BLaER1 treated with 17β-estradiol and CSF1 and Interleukin-3, amounts not matched to agents 10 nM and 100 nM (cell line): Measurements from ENCODE around the gene YBX3.
"Not testable (repeated sequence)": the region's sequence is repeated elsewhere in the genome, so short reads cannot be mapped to it uniquely, and the experiment has no call there.

ENCODE experiments used
- H3K27ac ChIP-seq, 11 experiments: shearing (Covaris generic); formaldehyde crosslinking; 2 replicates each; pipeline ENCODE4 v1.8.1; 2022
- H3K27me3 ChIP-seq, 11 experiments: shearing (Covaris generic); formaldehyde crosslinking; 2 replicates each; pipeline ENCODE4 v1.8.1; 2022
- H3K36me3 ChIP-seq, 11 experiments: shearing (Covaris generic); formaldehyde crosslinking; 2 replicates each; pipeline ENCODE4 v1.8.1; 2022
- H3K4me1 ChIP-seq, 10 experiments: shearing (Covaris generic); formaldehyde crosslinking; 2 replicates each; pipeline ENCODE4 v1.8.1; 2022
- H3K4me2 ChIP-seq, 11 experiments: shearing (Covaris generic); formaldehyde crosslinking; 2 replicates each; pipeline ENCODE4 v1.8.1; 2022
- H3K4me3 ChIP-seq, 10 experiments: shearing (Covaris generic); formaldehyde crosslinking; 2 replicates each; pipeline ENCODE4 v1.8.1; 2022
- H3K9ac ChIP-seq, 11 experiments: shearing (Covaris generic); formaldehyde crosslinking; 2 replicates each; pipeline ENCODE4 v1.8.1; 2022
- H3K9me3 ChIP-seq, 11 experiments: shearing (Covaris generic); formaldehyde crosslinking; replicated peaks in 1 of 11; 2 replicates each; pipeline ENCODE4 v1.8.1; 2022
- H4K20me1 ChIP-seq, 11 experiments: shearing (Covaris generic); formaldehyde crosslinking; 2 replicates each; pipeline ENCODE4 v1.8.1; 2022
- Cebpa-rat ChIP-seq, 11 experiments: shearing (Covaris generic); IDR thresholded peaks; 2 replicates each; pipeline ENCODE4 v1.8.1; 2022

Gene YBX3

GRCh38 chr12:10722905-10723746 is at the start of gene YBX3:
Gene YBX3, minus strand, starts transcription at chr12:10723323. Its CDS starts 212 bp downstream, at chr12:10723111.
- peak within 1 kb of the TSS; percentile 84 to 96 (median 92) for H3K4me2 ChIP-seq
- H3K36me3 ChIP-seq, result peaks cover 0 to 17% (median 9%) of the 10 kb centered on the region in 11 experiments; a peak in 16 of 22 replicates
- H3K9ac ChIP-seq, result peak within 1 kb of the TSS; percentile 92 to 100 (median 95)
- peak within 1 kb of the TSS; percentile 79 to 97 (median 88) for H3K4me3 ChIP-seq
- H3K4me1 ChIP-seq, result peaks cover 33 to 49% (median 40%) of the 10 kb centered on the region in 10 experiments
- no peaks in the 10 kb centered on the region for H3K9me3 ChIP-seq
- peaks cover 27 to 44% (median 40%) of the 10 kb centered on the region in 11 experiments for H4K20me1 ChIP-seq
- no peak for TF ChIP-seq Cebpa-rat (IDR thresholded peaks at IDR 0.05)
- no peaks in the 10 kb centered on the region for H3K27me3 ChIP-seq
- peak within 1 kb of the TSS; percentile 90 to 99 (median 93) for H3K27ac ChIP-seq

- Histone ChIP-seq H3K4me3 (no peak overlapping the region), H3K9ac (no peak overlapping the region), H3K27ac (no peak overlapping the region), H3K4me2 (no peak overlapping the region), H3K9me3 (no peaks in the 10 kb centered on the region), H4K20me1 (no peaks in the 10 kb centered on the region), H3K27me3 (no peaks in the 10 kb centered on the region), H3K4me1 (no peaks in the 10 kb centered on the region), H3K36me3 (no peaks in the 10 kb centered on the region)
- no peak for TF ChIP-seq Cebpa-rat (IDR thresholded peaks at IDR 0.05)
Measured at GRCh38 chr12:10771132-10771733, 48.1 kb upstream of the YBX3 start.

GRCh38 chr12:10759657-10760056 is 36.5 kb upstream of the YBX3 start:
- Histone ChIP-seq H3K4me1 (no peaks in the 10 kb centered on the region), H3K4me2 (no peak overlapping the region), H3K36me3 (peaks cover 0 to 2% (median 0%) of the 10 kb centered on the region in 11 experiments; a peak in 1 of 22 replicates), H3K9ac (no peak overlapping the region), H3K4me3 (no peak overlapping the region), H3K9me3 (peaks cover 23 to 26% (median 23%) of the 10 kb centered on the region in 11 experiments), H4K20me1 (no peaks in the 10 kb centered on the region), H3K27me3 (no peaks in the 10 kb centered on the region), H3K27ac (no peak overlapping the region)
- no peak for TF ChIP-seq Cebpa-rat (IDR thresholded peaks at IDR 0.05)

GRCh38 chr12:10756194-10756593 is 33.1 kb upstream of the YBX3 start:
- Histone ChIP-seq H3K27me3 (no peaks in the 10 kb centered on the region), H3K36me3 (peaks cover 0 to 2% (median 0%) of the 10 kb centered on the region in 11 experiments; a peak in 1 of 22 replicates), H3K9me3 (peaks cover 26 to 29% (median 28%) of the 10 kb centered on the region in 11 experiments), H4K20me1 (no peaks in the 10 kb centered on the region), H3K4me2 (no peak overlapping the region), H3K9ac (no peak overlapping the region), H3K4me3 (no peak overlapping the region), H3K27ac (no peak overlapping the region), H3K4me1 (peaks cover 0 to 5% (median 0%) of the 10 kb centered on the region in 10 experiments; a peak in 7 of 20 replicates)
- no peak for TF ChIP-seq Cebpa-rat (IDR thresholded peaks at IDR 0.05)

GRCh38 chr12:10753059-10753458 is 29.9 kb upstream of the YBX3 start:
- no peak for TF ChIP-seq Cebpa-rat (IDR thresholded peaks at IDR 0.05)
- H3K27ac ChIP-seq, result no peak overlapping the region

GRCh38 chr12:10750385-10750727 is 27.2 kb upstream of the YBX3 start:
- peaks cover 8 to 13% (median 10%) of the 10 kb centered on the region in 11 experiments for H3K9me3 ChIP-seq
- H3K27me3 ChIP-seq, result no peaks in the 10 kb centered on the region
- no peak for TF ChIP-seq Cebpa-rat (IDR thresholded peaks at IDR 0.05)
- 0 out of 22 replicates have a peak, but pooled peaks cover 0 to 2% (median 0%) of the 10 kb centered on the region in 11 experiments for H3K36me3 ChIP-seq
- peak overlapping the region in 2 of 10 experiments; percentile 43 to 45; a peak in 2 of 20 replicates for H3K4me3 ChIP-seq
- H3K9ac ChIP-seq, result peak overlapping the region in 3 of 11 experiments; percentile 23 to 73 (median 70); a peak in 3 of 22 replicates
- H4K20me1 ChIP-seq, result no peaks in the 10 kb centered on the region
- H3K4me1 ChIP-seq, result peaks cover 0 to 21% (median 6%) of the 10 kb centered on the region in 10 experiments; a peak in 9 of 20 replicates
- H3K27ac ChIP-seq, result peak overlapping the region in 3 of 11 experiments; percentile 44 to 71 (median 66); a peak in 4 of 22 replicates
- H3K4me2 ChIP-seq, result peak overlapping the region in 7 of 11 experiments; percentile 55 to 84 (median 68); a peak in 11 of 22 replicates

More at GRCh38 chr12:10753059-10753458, 29.9 kb upstream of the YBX3 start:
- H4K20me1 ChIP-seq, result no peaks in the 10 kb centered on the region
- peaks cover 0 to 21% (median 6%) of the 10 kb centered on the region in 10 experiments; a peak in 9 of 20 replicates for H3K4me1 ChIP-seq
- no peak overlapping the region for H3K4me2 ChIP-seq
- no peak overlapping the region for H3K9ac ChIP-seq
- no peak overlapping the region for H3K4me3 ChIP-seq
- no peaks in the 10 kb centered on the region for H3K27me3 ChIP-seq
- H3K9me3 ChIP-seq, result peaks cover 26 to 29% (median 28%) of the 10 kb centered on the region in 11 experiments
- peaks cover 0 to 2% (median 0%) of the 10 kb centered on the region in 11 experiments; a peak in 1 of 22 replicates for H3K36me3 ChIP-seq

- Histone ChIP-seq H3K27me3 (no peaks in the 10 kb centered on the region), H4K20me1 (no peaks in the 10 kb centered on the region), H3K9me3 (peaks cover 3 to 7% (median 5%) of the 10 kb centered on the region in 11 experiments; a peak in 21 of 22 replicates), H3K9ac (peak overlapping the region; percentile 31 to 73 (median 52); a peak in 16 of 22 replicates), H3K27ac (peak overlapping the region in 8 of 11 experiments; percentile 12 to 71 (median 48); a peak in 10 of 22 replicates), H3K36me3 (no peaks in the 10 kb centered on the region), H3K4me2 (peak overlapping the region; percentile 46 to 84 (median 59)), H3K4me1 (peaks cover 0 to 21% (median 6%) of the 10 kb centered on the region in 10 experiments; a peak in 9 of 20 replicates), H3K4me3 (peak overlapping the region; percentile 21 to 63 (median 43); a peak in 14 of 20 replicates)
- TF ChIP-seq Cebpa-rat (IDR thresholded peaks at IDR 0.05), result no peak
Measured at GRCh38 chr12:10749700-10750384, 26.7 kb upstream of the YBX3 start.

GRCh38 chr12:10747730-10748129 is 24.6 kb upstream of the YBX3 start:
- Histone ChIP-seq H3K9me3 (no peaks in the 10 kb centered on the region), H3K4me3 (no peak overlapping the region), H3K4me1 (peaks cover 0 to 25% (median 6%) of the 10 kb centered on the region in 10 experiments; a peak in 9 of 20 replicates), H3K36me3 (no peaks in the 10 kb centered on the region), H3K27ac (no peak overlapping the region), H4K20me1 (no peaks in the 10 kb centered on the region), H3K9ac (no peak overlapping the region), H3K27me3 (no peaks in the 10 kb centered on the region), H3K4me2 (no peak overlapping the region)
- TF ChIP-seq Cebpa-rat (IDR thresholded peaks at IDR 0.05), result no peak

GRCh38 chr12:10743420-10743819 is 20.3 kb upstream of the YBX3 start:
- H3K9me3 ChIP-seq, H3K27me3 ChIP-seq, H3K4me3 ChIP-seq, H3K4me2 ChIP-seq, H3K27ac ChIP-seq, H4K20me1 ChIP-seq, H3K9ac ChIP-seq, H3K36me3 ChIP-seq: not testable (repeated sequence)
- peaks cover 0 to 34% (median 2%) of the 10 kb centered on the region in 10 experiments; a peak in 8 of 20 replicates for H3K4me1 ChIP-seq
